OCI-LY7 (cell line): Measurements from ENCODE around the gene LRRC52. TPM values are rescaled to one million over a fixed set of nuclear protein-coding genes. Genes with fewer than 3 reads are reported as not detected.

ENCODE experiments used
- BruUV-seq: library from RNA; stranded (reverse); fragments of 400-500 nt; replicated peaks from 2 replicates; lab custom pipeline; 2021; lab: Mats Ljungman, UMichigan
- CTCF ChIA-PET: fragments of 300-600 bp; sonication (Branson Sonifier 250); formaldehyde crosslinking; loops from one replicate; lab custom pipeline; 2022; ENCODE audit warnings: antibody characterized with exemption; ENCODE audit not compliant: unreplicated experiment; lab: Charles Lee
- POLR2A ChIA-PET: fragments of 300-600 bp; sonication (Branson Sonifier 250); formaldehyde crosslinking; loops from one replicate; lab custom pipeline; 2022; ENCODE audit warnings: antibody characterized with exemption; lab: Charles Lee
- DNase-seq: peaks from one replicate; pipeline ENCODE4 v3.0.0-alpha.2; 2015; ENCODE audit warnings: low spot score
- H2AFZ ChIP-seq: fragments of 200-600 bp; sonication (generic), shearing (Covaris generic); 2 replicates; pipeline ENCODE4 v1.6.1; 2014; ENCODE audit warnings: mild to moderate bottlenecking, antibody characterized with exemption, low read length, moderate library complexity
- H3K27ac ChIP-seq: fragments of 200-600 bp; sonication (generic); 2 replicates; pipeline ENCODE4 v1.5.1; 2014; ENCODE audit warnings: mixed run types, low read depth, mild to moderate bottlenecking, moderate library complexity, low read length, inconsistent platforms; ENCODE audit not compliant: poor library complexity, severe bottlenecking
- H3K36me3 ChIP-seq: fragments of 200-600 bp; sonication (generic); 2 replicates; pipeline ENCODE4 v1.6.1; 2014; ENCODE audit warnings: mild to moderate bottlenecking, antibody characterized with exemption, low read length, moderate library complexity, mixed read lengths; ENCODE audit not compliant: insufficient read depth
- H3K4me1 ChIP-seq: fragments of 200-600 bp; sonication (generic); 2 replicates; pipeline ENCODE4 v1.5.1; 2014; ENCODE audit warnings: mild to moderate bottlenecking, low read length; ENCODE audit not compliant: insufficient read depth, poor library complexity, severe bottlenecking
- H3K4me2 ChIP-seq: fragments of 200-600 bp; sonication (generic); 2 replicates; pipeline ENCODE4 v1.6.1; 2014; ENCODE audit warnings: mild to moderate bottlenecking, low read length
- H3K4me3 ChIP-seq: fragments of 200-600 bp; sonication (generic); 2 replicates; pipeline ENCODE4 v1.5.1; 2014; ENCODE audit warnings: mild to moderate bottlenecking, low read depth, low read length; ENCODE audit not compliant: poor library complexity, severe bottlenecking
- H3K79me2 ChIP-seq: fragments of 200-600 bp; sonication (generic); 2 replicates; pipeline ENCODE4 v1.6.1; 2016; ENCODE audit warnings: low read depth, mild to moderate bottlenecking, low read length, moderate library complexity, mixed read lengths; ENCODE audit not compliant: insufficient read depth
- H3K9me2 ChIP-seq: fragments of 200-600 bp; sonication (generic); 2 replicates; pipeline ENCODE4 v1.6.1; 2016; ENCODE audit warnings: mild to moderate bottlenecking, low read length, mixed read lengths; ENCODE audit not compliant: insufficient read depth
- H3K9me3 ChIP-seq: fragments of 200-600 bp; sonication (generic); 2 replicates; pipeline ENCODE4 v1.6.1; 2014; ENCODE audit warnings: mild to moderate bottlenecking, mixed run types, low read length, mixed read lengths
- H4K20me1 ChIP-seq: fragments of 200-600 bp; sonication (generic); 2 replicates; pipeline ENCODE4 v1.6.1; 2014; ENCODE audit warnings: mild to moderate bottlenecking, antibody characterized with exemption, low read length, moderate library complexity, mixed read lengths; ENCODE audit not compliant: insufficient read depth
- CTCF ChIP-seq: fragments of 200-600 bp; sonication (generic); conservative IDR thresholded peaks from 2 replicates; pipeline ENCODE4 v1.5.1; 2014; ENCODE audit warnings: mild to moderate bottlenecking, antibody characterized with exemption, low read length, moderate library complexity, mixed read lengths
- EZH2phosphoT487 ChIP-seq: fragments of 200-600 bp; sonication (generic); IDR thresholded peaks from 2 replicates; pipeline ENCODE4 v1.6.1; 2018; ENCODE audit warnings: low read depth, borderline replicate concordance, mild to moderate bottlenecking, mixed run types, antibody characterized with exemption, low read length, moderate library complexity, mixed read lengths
- intact Hi-C: fragments of 100-400 bp; cut with micrococcal nuclease; formaldehyde crosslinking; loops from one replicate; pipeline ENCODE4 v1.10.0; 2022; ENCODE audit not compliant: unreplicated experiment
- total RNA-seq, 2 experiments: library from RNA; depleted of rRNA in 1 of 2; stranded (reverse); fragments of >200 nt in 1 of 2; shearing (Covaris generic) in 1 of 2; gene quantifications; 2 replicates each; pipeline ENCODE4 v1.2.3, GENCODE V29; 2014 to 2022

LRRC52 gene
- total RNA-seq, 2 experiments from 2014 or later: not detected

DNA sequence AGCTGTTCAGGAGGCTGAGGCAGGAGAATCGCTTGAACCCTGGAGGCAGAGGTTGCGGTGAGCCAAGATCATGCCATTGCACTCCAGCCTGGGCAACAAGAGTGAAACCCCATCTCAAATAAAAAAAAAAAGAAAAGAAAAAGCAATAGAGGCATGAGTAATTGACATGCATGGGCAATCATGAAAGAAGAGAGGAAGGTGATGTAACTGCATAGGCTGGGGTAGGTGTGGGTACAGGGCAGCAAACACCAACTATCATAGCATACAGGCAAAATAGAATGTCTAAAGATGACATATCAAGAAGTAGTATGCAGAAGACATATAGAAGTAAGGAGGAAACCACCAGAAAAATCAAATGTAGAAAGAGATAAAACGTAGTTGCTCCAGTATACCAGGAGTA lies 68.3 kb downstream of the LRRC52 start:
- intact Hi-C loops: no loop called here
- Histone ChIP-seq H3K4me2 (peak overlapping the region; percentile 27), H4K20me1 (no peaks in the 10 kb centered on the region), H3K79me2 (no peaks in the 10 kb centered on the region), H2AFZ (peak overlapping the region; percentile 20; the same call in 1 of the 2 replicates), H3K4me3 (peak overlapping the region; percentile 0), H3K9me3 (peaks cover 4% of the 10 kb centered on the region; the same call in 1 of the 2 replicates), H3K4me1 (peaks cover 25% of the 10 kb centered on the region), H3K27ac (peak overlapping the region; percentile 28), H3K9me2 (no peaks in the 10 kb centered on the region), H3K36me3 (no peaks in the 10 kb centered on the region)
- TF ChIP-seq EZH2phosphoT487 (no peak), CTCF (no peak)
- ChIA-PET POLR2A (interaction anchor here (0.6 to 2.7 kb wide), 3 partner anchors 9 to 121 kb away, joined by 3 to 8 read pairs (median 3); no protein-coding TSS in a partner anchor), CTCF (no interaction called here)
- peak; percentile 66 for DNase-seq
- no TSS peak for BruUV-seq

Other genes starting within 250 kb of the LRRC52 start
- not detected in 2 replicates for gene LMX1A, start 187.3 kb upstream of the LRRC52 start, total RNA-seq (2014; rRNA removed; shearing (Covaris generic))
- not detected in 2 replicates for gene LMX1A, start 187.3 kb upstream of the LRRC52 start, total RNA-seq (2022)
- not detected in 2 replicates for gene RXRG, start 98.9 kb upstream of the LRRC52 start, total RNA-seq (2014; rRNA removed; shearing (Covaris generic))
- gene RXRG, start 98.9 kb upstream of the LRRC52 start, total RNA-seq (2022): not detected in 2 replicates
- 95.7 and 127 TPM in 2 replicates for gene MGST3, start 87.2 kb downstream of the LRRC52 start, total RNA-seq (2014; rRNA removed; shearing (Covaris generic))
- 115 and 124 TPM in 2 replicates for gene MGST3, start 87.2 kb downstream of the LRRC52 start, total RNA-seq (2022)
- 22.5 and 36.0 TPM in 2 replicates for gene ALDH9A1, start 154.6 kb downstream of the LRRC52 start, total RNA-seq (2014; rRNA removed; shearing (Covaris generic))
- gene ALDH9A1, start 154.6 kb downstream of the LRRC52 start, total RNA-seq (2022): 27.7 and 32.1 TPM in 2 replicates
- 22.9 and 23.7 TPM in 2 replicates for gene TMCO1, start 224.9 kb downstream of the LRRC52 start, total RNA-seq (2014; rRNA removed; shearing (Covaris generic))
- gene TMCO1, start 224.9 kb downstream of the LRRC52 start, total RNA-seq (2022): 44.5 and 49.5 TPM in 2 replicates